Osteoblast (primary cell): ENCODE data around the gene PCSK5. TPM values are rescaled to one million over a fixed set of nuclear protein-coding genes. Genes with fewer than 3 reads are reported as not detected.

Experiments
- DNase-seq: peaks from one replicate; pipeline ENCODE4 v3.0.0; 2011; ENCODE audit warnings: low spot score, mixed read lengths; ENCODE audit not compliant: insufficient read length; ENCODE audit errors: missing footprints
- H2AFZ ChIP-seq: 2 replicates; pipeline ENCODE4 v1.6.0; 2011; ENCODE audit warnings: mild to moderate bottlenecking, low read length
- H3K27ac ChIP-seq: 2 replicates; pipeline ENCODE4 v1.5.1; 2011; ENCODE audit warnings: mild to moderate bottlenecking, low read depth, low read length, moderate library complexity
- H3K27me3 ChIP-seq: 2 replicates; pipeline ENCODE4 v1.6.0; 2012; ENCODE audit warnings: mild to moderate bottlenecking, control low read depth, inconsistent platforms, low read length, moderate library complexity; ENCODE audit not compliant: insufficient read depth
- H3K36me3 ChIP-seq: 2 replicates; pipeline ENCODE4 v1.5.1; 2011; ENCODE audit warnings: mild to moderate bottlenecking, low read length, control low read depth, moderate library complexity; ENCODE audit not compliant: insufficient read depth
- H3K4me1 ChIP-seq: 2 replicates; pipeline ENCODE4 v1.5.1; 2011; ENCODE audit warnings: mild to moderate bottlenecking, low read length, control low read depth, moderate library complexity; ENCODE audit not compliant: insufficient read depth
- H3K4me2 ChIP-seq: 2 replicates; pipeline ENCODE4 v1.6.0; 2011; ENCODE audit warnings: mild to moderate bottlenecking, low read length; ENCODE audit not compliant: insufficient read depth
- H3K4me3 ChIP-seq: fragments of 200-600 bp; sonication (generic); 3 replicates; pipeline ENCODE4 v1.5.1; 2012; ENCODE audit warnings: mild to moderate bottlenecking, low read length, inconsistent platforms; ENCODE audit not compliant: insufficient read depth
- H3K79me2 ChIP-seq: 2 replicates; pipeline ENCODE4 v1.6.0; 2012; ENCODE audit warnings: mild to moderate bottlenecking, low read length, control low read depth, inconsistent platforms; ENCODE audit not compliant: insufficient read depth
- H3K9me3 ChIP-seq: 2 replicates; pipeline ENCODE4 v1.5.1; 2011; ENCODE audit warnings: low read depth, low read length, control low read depth
- H4K20me1 ChIP-seq: 2 replicates; pipeline ENCODE4 v1.6.0; 2012; ENCODE audit warnings: mild to moderate bottlenecking, low read length, control low read depth; ENCODE audit not compliant: insufficient read depth
- total RNA-seq: library from RNA; depleted of rRNA; stranded (reverse); fragments of >200 nt; gene quantifications from 2 replicates; pipeline ENCODE4 v1.2.3, GENCODE V29; 2012
- TF ChIP-seq, protein P1 (sequence below): IDR thresholded peaks from 2 replicates; pipeline ENCODE4 v1.5.1; 2011; ENCODE audit warnings: mild to moderate bottlenecking, low read depth, low read length, moderate library complexity; ENCODE audit errors: extremely low read depth

PCSK5 gene
- total RNA-seq, 1 donor, result 14.5 TPM

DNA sequence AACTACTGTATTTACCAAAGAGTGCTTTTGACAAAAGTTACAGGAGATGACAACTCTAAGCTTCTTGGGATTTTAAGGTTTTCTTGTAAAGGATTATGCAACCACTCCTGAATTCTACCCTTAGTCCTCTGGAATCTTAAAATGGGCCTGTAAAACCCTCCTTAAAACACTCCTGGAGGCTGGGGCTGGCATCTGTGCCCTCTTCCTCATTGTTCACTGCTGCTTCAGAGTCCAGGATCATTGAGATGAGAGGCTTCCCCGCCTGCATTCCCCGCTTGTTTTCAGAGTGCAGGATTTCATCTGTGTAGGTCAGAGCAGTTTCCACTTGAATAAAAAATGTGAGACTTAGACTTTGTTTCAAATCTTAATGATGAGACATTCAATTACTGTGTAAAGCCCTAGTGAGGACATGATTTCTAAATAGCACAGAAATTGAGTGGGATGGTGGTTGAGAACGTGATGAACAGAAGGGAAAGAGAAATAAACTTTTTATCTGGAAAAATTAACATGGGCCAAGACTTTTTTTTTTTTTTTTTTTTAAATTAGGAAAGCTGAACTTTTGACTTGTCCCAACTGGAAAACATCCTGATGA, 40.4 kb downstream of the PCSK5 start:
- Histone ChIP-seq H3K36me3 (no peaks in the 10 kb centered on the region), H3K27me3 (no peaks in the 10 kb centered on the region), H3K27ac (no peak overlapping the region), H3K4me1 (no peaks in the 10 kb centered on the region), H3K4me3 (no peak overlapping the region), H4K20me1 (no peaks in the 10 kb centered on the region), H3K9me3 (no peaks in the 10 kb centered on the region), H2AFZ (no peak overlapping the region), H3K79me2 (no peaks in the 10 kb centered on the region), H3K4me2 (no peak overlapping the region)
- DNase-seq, result no peak
- TF ChIP-seq, protein P1, sequence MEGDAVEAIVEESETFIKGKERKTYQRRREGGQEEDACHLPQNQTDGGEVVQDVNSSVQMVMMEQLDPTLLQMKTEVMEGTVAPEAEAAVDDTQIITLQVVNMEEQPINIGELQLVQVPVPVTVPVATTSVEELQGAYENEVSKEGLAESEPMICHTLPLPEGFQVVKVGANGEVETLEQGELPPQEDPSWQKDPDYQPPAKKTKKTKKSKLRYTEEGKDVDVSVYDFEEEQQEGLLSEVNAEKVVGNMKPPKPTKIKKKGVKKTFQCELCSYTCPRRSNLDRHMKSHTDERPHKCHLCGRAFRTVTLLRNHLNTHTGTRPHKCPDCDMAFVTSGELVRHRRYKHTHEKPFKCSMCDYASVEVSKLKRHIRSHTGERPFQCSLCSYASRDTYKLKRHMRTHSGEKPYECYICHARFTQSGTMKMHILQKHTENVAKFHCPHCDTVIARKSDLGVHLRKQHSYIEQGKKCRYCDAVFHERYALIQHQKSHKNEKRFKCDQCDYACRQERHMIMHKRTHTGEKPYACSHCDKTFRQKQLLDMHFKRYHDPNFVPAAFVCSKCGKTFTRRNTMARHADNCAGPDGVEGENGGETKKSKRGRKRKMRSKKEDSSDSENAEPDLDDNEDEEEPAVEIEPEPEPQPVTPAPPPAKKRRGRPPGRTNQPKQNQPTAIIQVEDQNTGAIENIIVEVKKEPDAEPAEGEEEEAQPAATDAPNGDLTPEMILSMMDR, result no peak

DNA sequence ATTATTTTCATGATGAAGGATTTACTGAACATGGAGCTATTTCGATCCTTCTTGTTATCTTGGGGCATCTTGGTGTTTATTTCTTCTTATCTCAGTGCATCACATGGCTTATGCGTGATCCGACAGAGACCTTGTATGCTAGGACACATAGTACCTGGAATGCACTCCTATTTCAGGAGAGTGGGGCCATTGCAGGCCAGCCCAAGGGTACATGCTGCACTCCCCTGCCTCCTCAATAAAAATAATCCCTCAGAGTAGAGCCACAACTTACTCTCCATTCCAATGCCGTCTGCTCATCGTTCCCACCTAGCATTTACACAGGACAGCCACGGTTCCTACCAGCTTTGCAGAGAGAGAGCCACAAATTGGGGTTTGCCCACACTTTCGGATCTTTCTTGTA, 43.5 kb downstream of the PCSK5 start:
- H3K4me3 ChIP-seq, result no peak overlapping the region
- no peak overlapping the region for H2AFZ ChIP-seq
- H3K4me1 ChIP-seq, result no peaks in the 10 kb centered on the region
- no peak overlapping the region for H3K4me2 ChIP-seq
- no peaks in the 10 kb centered on the region for H3K27me3 ChIP-seq
- no peaks in the 10 kb centered on the region for H4K20me1 ChIP-seq
- H3K27ac ChIP-seq, result no peak overlapping the region
- no peaks in the 10 kb centered on the region for H3K79me2 ChIP-seq
- no peaks in the 10 kb centered on the region for H3K36me3 ChIP-seq
- no peaks in the 10 kb centered on the region for H3K9me3 ChIP-seq
- TF ChIP-seq, protein P1, result no peak
- DNase-seq, result no peak

DNA sequence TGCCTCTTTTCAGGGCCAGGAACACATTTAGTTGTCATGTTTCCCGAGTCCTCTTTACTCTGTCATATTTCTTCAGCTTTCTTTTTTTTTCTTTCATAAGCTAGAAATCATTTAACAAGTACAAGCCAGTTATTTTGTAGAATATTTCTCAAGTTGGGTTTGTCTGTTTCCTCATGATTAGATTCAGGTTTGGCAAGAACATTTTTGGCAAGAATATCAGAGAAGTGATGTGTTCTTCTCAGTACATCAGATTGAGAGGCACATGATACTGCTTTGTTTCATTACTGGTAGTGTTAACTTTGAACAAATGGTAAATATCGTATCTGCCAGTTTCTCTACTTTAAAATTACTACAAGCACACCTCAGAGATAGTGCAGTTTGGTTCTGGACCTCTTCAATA, 45.1 kb downstream of the PCSK5 start:
- Histone ChIP-seq H3K36me3 (no peaks in the 10 kb centered on the region), H3K27ac (no peak overlapping the region), H3K4me1 (no peaks in the 10 kb centered on the region), H4K20me1 (no peaks in the 10 kb centered on the region), H2AFZ (no peak overlapping the region), H3K9me3 (no peaks in the 10 kb centered on the region), H3K79me2 (no peaks in the 10 kb centered on the region), H3K4me3 (no peak overlapping the region), H3K27me3 (no peaks in the 10 kb centered on the region), H3K4me2 (no peak overlapping the region)
- TF ChIP-seq, protein P1, result no peak
- no peak for DNase-seq

DNA sequence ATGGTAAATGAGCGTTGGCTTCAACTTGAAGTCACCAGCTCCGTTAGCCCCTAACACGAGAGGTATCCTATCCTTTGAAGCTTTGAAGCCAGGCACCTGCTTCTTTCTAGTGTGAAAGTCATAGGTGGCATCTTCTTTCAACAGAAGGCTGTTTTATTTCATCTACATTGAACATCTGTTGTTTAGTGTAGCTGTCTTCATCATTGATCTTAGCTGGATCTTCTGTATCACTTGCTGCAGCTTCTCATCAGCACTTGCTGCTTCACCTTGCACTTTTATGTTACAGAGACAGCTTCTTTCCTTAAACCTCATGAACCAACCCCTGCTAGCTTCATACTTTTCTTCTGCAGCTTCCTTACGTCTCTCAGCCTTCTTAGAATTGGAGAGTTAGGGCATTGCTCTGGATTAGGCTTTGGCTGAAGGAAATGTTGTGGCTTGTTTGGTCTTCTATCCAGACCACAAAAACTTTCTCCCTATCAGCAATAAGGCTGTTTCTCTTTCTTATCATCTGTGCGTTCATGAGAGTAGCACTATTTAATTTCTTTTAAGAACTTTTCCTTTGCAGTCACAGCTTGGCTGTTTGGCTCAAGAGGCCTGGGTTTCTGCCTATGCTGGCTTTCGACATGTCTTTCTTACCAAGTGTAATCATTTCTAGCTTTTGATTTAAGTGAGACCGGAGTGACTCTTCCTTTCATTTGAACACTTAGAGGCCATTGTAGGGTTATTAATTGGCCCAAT, 47.2 kb downstream of the PCSK5 start:
- H3K36me3 ChIP-seq, result no peaks in the 10 kb centered on the region
- no peaks in the 10 kb centered on the region for H4K20me1 ChIP-seq
- no peak overlapping the region for H3K4me3 ChIP-seq
- no peak overlapping the region for H3K4me2 ChIP-seq
- no peak overlapping the region for H2AFZ ChIP-seq
- no peaks in the 10 kb centered on the region for H3K9me3 ChIP-seq
- H3K27me3 ChIP-seq, result no peaks in the 10 kb centered on the region
- H3K4me1 ChIP-seq, result no peaks in the 10 kb centered on the region
- no peak overlapping the region for H3K27ac ChIP-seq
- H3K79me2 ChIP-seq, result no peaks in the 10 kb centered on the region
- no peak for DNase-seq
- TF ChIP-seq, protein P1, result no peak
